NCI-H774 (cell line): Measurements from ENCODE around the gene VAV2.

Source experiments
- DNase-seq: peaks from one replicate; lab custom pipeline; 2025; lab: John Stamatoyannopoulos, UW

VAV2 gene

GRCh38 chr9:133874060-133874657, 118.0 kb downstream of the VAV2 start:
- no peak for DNase-seq

- DNase-seq, result no peak
These were observed 118.6 kb downstream of the VAV2 start for GRCh38 chr9:133873461-133873891.

- DNase-seq, result no peak
These were observed 119.1 kb downstream of the VAV2 start for GRCh38 chr9:133873009-133873408.

GRCh38 chr9:133870598-133871595, 121.2 kb downstream of the VAV2 start:
- no peak for DNase-seq

GRCh38 chr9:133869674-133870405, 122.3 kb downstream of the VAV2 start:
- DNase-seq, result no peak

GRCh38 chr9:133868203-133868602, 123.9 kb downstream of the VAV2 start:
- DNase-seq, result no peak

GRCh38 chr9:133866946-133867345, 125.2 kb downstream of the VAV2 start:
- no peak for DNase-seq

- DNase-seq, result no peak
These were observed 128.1 kb downstream of the VAV2 start for GRCh38 chr9:133864011-133864410.

- no peak for DNase-seq
These were observed 128.9 kb downstream of the VAV2 start for GRCh38 chr9:133863257-133863592.

- no peak for DNase-seq
These were observed 129.4 kb downstream of the VAV2 start for GRCh38 chr9:133862585-133863256.

GRCh38 chr9:133861692-133862091, 130.4 kb downstream of the VAV2 start:
- no peak for DNase-seq

GRCh38 chr9:133861086-133861485, 131.0 kb downstream of the VAV2 start:
- DNase-seq, result no peak

GRCh38 chr9:133858771-133859170, 133.4 kb downstream of the VAV2 start:
- no peak for DNase-seq

GRCh38 chr9:133857639-133858038, 134.5 kb downstream of the VAV2 start:
- DNase-seq, result no peak

GRCh38 chr9:133856798-133857197, 135.3 kb downstream of the VAV2 start:
- no peak for DNase-seq

- DNase-seq, result no peak
These were observed 136.2 kb downstream of the VAV2 start for GRCh38 chr9:133855802-133856521.

GRCh38 chr9:133855371-133855770, 136.8 kb downstream of the VAV2 start:
- no peak for DNase-seq

GRCh38 chr9:133854765-133855164, 137.4 kb downstream of the VAV2 start:
- DNase-seq, result no peak

- DNase-seq, result no peak
These were observed 138.1 kb downstream of the VAV2 start for GRCh38 chr9:133854048-133854447.

- no peak for DNase-seq
These were observed 138.8 kb downstream of the VAV2 start for GRCh38 chr9:133853331-133853730.

- DNase-seq, result no peak
These were observed 139.7 kb downstream of the VAV2 start for GRCh38 chr9:133852431-133852830.
